Fibroblast of skin of left quadriceps (primary cell): Measurements from ENCODE around the gene PLEKHA6.
"Not testable (repeated sequence)": the region's sequence is repeated elsewhere in the genome, so short reads cannot be mapped to it uniquely, and the experiment has no call there.

Source experiments
- DNase-seq, 2 experiments: peaks; one replicate each; pipeline ENCODE4 v3.0.0-alpha.2; 2013; ENCODE audit warnings: low read depth in 2 of 2

PLEKHA6 gene

DNA sequence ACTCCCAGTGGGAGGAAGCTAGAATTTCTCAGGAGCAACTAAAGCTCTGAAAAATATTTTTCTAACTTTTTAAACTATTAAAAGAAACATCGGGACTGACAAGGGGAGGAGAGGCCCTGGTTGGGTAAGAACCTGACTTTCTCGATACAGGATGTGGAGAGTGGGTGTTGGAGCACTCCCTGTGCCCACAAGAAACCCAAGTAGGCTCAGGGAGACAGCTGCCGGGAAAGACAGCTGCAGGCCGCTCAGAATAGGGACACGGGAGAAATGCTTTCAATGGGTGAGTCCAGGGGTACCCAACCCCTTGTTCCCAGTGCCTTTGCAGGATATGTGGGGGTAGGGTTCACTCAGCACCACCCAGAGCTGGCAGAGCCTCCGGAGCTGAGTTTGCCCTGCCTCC is 43.6 kb downstream of the PLEKHA6 start:
- no peak for DNase-seq

- DNase-seq: no peak
Observed at GRCh38 chr1:204314893-204315658, 44.7 kb downstream of the PLEKHA6 start.

GRCh38 chr1:204314171-204314892 is 45.4 kb downstream of the PLEKHA6 start:
- DNase-seq: no peak

DNA sequence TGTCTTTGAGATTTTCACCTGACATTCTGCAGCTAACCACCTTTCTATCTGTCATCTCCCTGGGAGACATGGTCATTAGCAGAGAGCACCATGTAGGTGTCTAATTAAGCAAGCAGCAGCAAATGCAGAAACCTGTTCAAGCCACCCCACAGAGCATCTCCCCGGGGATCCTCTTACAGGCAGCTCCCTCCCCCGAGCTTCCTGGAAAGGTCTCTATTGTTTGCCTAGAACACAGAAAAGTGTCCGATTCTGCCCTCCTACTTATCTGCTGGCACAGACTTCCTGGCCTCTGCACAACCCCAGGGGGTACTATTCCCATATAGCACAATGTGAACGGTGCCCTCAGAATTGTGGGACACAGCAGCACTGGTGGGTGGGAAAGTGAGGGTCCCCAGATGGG is 46.1 kb downstream of the PLEKHA6 start:
- no peak for DNase-seq

DNA sequence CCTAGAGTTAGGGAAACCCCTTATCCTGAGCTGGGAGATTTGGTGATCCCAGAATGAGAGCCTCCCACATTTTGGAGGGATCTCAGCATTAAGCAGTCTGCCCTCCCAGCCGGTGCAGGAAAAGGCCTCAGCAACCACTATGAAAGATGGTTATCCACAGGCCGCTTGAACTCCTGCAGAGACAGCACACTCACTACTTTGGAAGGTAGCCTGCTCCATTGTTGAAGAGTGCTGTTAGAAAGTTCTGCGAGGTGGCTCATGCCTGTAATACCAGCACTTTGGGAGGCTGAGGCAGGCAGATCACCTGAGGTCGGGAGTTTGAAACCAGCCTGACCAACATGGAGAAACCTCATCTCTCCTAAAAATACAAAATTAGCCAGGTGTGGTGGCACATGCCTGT is 48.8 kb downstream of the PLEKHA6 start:
- not testable (repeated sequence) for DNase-seq

DNA sequence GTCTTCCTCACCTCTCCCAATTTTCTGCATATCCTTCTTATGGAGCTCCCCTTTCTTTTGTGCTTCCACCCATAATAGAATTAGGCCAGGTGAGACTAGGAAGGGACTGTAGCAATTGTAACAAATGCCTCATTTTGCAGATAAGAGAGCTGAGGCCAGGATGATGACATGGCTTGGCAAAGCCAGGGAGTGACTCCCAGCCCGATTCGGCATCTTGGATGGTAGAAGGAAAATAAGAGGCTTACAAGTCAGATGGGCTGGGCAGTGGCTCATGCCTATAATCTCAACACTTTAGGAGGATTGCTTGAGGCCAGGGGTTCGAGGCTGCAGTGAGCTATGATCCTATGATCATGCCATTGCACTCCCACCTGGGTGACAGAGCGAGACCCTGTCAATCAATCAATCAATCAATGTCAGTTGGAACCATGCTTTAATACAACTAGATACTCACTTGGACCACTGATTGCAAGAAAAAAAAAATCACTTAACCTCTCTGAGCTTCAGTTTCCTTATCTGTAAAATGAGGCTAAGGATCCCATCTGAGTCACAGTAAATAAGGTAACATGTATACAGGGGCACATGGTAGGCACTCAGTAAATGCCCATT is 51.6 kb downstream of the PLEKHA6 start:
- DNase-seq: no peak

DNA sequence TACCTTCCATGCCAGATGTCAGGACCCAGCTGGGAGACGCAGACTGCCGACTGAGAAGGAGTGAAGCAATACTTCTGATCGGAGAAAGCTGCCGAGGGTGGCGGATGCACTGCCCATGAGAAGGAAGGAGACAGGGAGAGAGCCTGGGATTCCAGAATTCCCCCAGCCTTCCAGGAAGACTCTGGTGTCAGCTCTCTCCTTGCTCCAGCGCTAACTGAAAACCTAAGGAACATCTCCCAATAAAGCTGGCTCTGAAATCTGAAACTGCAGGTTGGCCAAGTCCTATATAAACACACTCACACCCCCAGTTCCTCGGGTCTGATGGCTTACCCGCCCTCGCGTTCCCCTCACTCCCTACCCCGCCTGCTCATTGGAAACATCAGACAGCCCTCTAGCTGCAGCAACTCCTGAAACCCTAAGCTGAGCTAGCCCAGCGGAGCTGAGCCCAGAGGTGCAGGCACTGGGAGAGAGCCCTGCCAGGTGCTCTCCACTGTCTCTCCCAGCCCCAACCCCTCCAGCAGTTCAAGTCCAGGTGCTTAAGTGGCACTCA is 52.3 kb downstream of the PLEKHA6 start:
- DNase-seq: no peak

GRCh38 chr1:204306076-204306475 is 53.7 kb downstream of the PLEKHA6 start:
- no peak for DNase-seq

- DNase-seq: no peak
Observed at GRCh38 chr1:204304067-204304466, 55.7 kb downstream of the PLEKHA6 start.

GRCh38 chr1:204302769-204303168 is 57.0 kb downstream of the PLEKHA6 start:
- DNase-seq: no peak

GRCh38 chr1:204301171-204301957 is 58.4 kb downstream of the PLEKHA6 start:
- no peak for DNase-seq

DNA sequence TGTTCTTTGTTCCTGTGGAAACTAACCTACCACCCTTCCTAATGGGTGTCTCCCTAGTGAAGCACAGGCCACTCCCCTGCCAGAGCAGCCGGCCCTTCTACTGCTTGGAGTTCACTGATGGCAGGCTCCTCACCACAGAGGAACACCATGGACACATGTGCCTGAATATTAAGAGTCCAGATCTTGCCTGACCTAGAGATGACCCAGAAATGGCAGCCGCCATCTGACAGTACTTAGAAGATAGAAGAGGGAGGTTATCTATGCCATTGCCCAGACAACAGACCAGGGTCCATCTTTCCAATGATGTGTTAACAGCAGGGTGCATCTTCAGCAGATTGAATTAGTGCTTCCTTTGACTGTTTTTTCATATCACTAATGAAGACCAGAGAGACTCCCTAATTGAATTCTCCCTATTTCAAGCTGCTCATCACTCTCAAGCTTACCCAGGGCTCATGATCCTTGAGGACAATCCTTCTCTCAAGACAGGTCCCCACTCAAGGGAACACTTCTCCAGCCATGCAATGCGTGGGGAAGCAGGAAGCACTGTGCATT is 59.8 kb downstream of the PLEKHA6 start:
- no peak for DNase-seq

GRCh38 chr1:204296431-204296988 is 63.2 kb downstream of the PLEKHA6 start:
- peak; percentile 71 to 76 for DNase-seq

DNA sequence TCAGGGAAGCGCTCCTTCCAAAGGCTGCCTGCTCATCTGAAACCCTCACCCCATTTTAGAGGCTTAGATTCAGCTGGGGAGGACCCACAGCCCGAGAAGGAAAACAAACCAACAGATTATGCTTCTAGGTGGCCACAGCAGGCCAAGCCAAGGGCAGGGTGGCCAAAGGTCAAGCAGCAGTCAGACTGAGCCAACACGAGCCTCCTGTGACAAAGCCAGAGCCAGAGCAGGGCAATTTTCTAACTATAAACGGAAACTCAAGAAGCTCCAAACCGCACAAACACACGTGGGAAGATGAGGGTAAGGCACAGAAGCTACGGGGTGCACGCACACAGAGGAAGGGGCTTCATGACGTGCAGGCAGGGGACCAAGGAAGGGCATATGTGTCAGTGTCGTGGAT is 64.1 kb downstream of the PLEKHA6 start:
- DNase-seq: no peak

DNA sequence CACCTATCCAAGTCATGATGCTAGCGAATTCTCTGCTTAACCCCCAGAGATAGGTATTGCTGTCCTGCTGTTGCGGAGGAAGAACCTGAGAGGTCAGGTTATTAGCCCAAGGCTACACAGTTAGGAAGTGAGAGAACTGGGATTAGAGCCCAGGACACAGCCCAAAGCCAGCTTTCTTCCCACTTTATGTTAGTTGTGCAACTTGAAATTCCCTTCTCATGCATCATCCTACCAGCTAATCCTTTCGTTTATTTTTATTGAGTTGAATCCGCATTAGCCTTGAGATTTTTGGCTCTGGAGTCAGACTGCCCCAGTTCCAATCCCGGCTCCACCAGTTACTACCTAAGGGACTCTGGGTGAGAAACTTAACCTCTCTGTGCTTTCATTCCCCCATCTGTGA is 65.4 kb downstream of the PLEKHA6 start:
- peak; percentile 88 for DNase-seq

- DNase-seq: no peak
Observed at GRCh38 chr1:204293605-204294337, 66.0 kb downstream of the PLEKHA6 start.

GRCh38 chr1:204292740-204293139 is 67.0 kb downstream of the PLEKHA6 start:
- no peak for DNase-seq

DNA sequence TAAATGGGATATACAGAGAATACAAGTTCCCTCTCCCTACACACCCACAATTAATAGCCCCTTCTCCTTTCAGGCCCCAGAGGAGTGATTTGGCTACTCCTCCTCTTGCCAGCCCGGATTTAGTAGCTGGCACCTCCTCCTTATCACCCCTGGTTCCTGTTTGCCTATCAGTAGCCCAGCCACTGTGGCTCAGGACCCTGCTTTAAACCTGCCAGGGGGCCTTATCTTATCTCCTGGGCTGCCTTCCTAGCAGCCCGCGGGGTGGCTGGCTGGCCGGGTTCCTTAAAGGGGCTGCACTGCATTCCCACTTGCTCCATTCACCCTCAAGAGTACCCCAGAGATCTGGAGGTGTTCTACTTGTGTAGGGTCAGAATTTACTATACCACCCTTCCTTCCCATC is 70.4 kb downstream of the PLEKHA6 start:
- DNase-seq: no peak

GRCh38 chr1:204288021-204288588 is 71.6 kb downstream of the PLEKHA6 start:
- DNase-seq: no peak

GRCh38 chr1:204287466-204287891 is 72.2 kb downstream of the PLEKHA6 start:
- no peak for DNase-seq
